HL-60/S4 treated with phorbol 12-myristate 13-acetate at 8.2 ng/mL for 4 days and 3 days (cell line): ENCODE data around the gene THRB.

Source experiments
- in situ Hi-C: fragments of 300-500 bp; cut with MboI; formaldehyde crosslinking; loops from 2 replicates; pipeline ENCODE4 v1.15.0; 2022; ENCODE audit warnings: low sequenced_read_pairs

The THRB gene

DNA sequence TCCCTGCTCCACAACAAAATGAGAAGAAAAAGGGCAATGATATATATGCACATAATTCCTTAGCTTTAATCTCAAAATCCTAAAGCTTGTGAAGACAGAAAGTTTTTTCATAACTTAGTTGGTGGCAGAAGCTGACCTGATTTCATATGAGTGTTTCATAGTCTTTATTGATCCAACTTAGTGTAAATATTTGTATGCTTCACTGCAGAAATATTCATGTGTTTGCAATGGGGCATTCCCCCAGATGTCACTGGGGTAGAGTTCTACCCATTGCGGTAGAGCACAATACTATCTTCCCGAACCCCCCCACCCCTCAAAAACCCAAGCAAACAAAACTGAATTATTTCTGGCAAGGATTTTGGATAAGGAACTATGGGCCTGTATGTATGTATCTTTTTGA lies 221.2 kb downstream of the THRB start:
- in situ Hi-C loops, result no loop called here

DNA sequence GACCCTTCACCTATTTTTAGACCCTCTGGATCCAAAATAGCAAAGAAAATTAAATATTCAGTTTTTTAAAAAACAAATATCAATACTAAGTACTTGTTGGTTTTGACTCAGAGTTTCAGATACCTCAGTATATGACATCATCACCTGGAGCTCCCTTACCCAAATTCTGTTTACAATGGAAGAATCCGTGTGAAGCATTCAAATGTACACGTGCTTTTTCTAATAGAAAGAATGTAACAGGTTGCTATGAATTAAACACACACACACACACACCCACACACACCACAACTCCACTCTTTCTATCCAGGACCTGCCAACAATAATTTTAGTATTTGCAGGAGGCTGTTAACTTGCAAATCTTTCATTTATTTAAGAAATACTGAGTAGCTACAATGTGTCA lies 221.8 kb downstream of the THRB start:
- in situ Hi-C loops, result no loop called here

DNA sequence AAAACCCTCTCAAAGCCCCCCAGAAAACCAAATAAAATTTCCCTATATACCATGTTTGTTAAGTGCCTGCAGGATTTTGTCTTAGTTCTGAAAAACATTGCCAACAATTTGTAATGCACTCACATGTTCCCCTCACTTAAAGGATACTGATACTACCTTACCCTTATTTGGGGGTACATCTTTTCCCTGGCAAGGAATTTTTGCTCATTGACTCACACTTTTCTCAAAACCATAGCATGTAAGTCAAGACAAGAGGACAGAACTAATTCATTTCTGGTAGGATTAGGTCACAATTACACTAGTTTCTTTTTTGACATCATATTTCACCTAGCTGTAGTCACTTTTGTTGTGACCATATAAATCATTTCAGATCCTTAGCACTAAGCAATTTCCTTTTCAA lies 222.2 kb downstream of the THRB start:
- in situ Hi-C loops, result no loop called here

DNA sequence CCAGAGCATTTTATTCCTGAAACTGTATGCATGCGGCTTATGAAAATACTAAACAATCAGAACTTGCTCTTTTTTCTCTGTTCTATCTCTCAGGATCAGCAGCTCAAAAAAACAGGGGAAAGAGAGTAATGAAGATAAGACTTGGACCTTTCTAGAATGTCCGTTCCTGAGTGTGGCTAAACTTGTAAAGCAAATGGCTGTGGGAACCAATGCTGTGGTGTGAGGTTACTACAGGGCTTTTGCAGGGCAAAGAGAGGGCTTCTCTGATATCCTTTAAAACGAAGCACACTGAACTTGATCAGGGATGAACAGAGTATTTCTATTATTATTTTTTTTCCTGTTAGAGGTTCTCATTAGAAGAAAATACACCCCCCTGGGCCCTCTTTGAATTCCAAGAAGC lies 223.4 kb downstream of the THRB start:
- in situ Hi-C loops, result no loop called here

DNA sequence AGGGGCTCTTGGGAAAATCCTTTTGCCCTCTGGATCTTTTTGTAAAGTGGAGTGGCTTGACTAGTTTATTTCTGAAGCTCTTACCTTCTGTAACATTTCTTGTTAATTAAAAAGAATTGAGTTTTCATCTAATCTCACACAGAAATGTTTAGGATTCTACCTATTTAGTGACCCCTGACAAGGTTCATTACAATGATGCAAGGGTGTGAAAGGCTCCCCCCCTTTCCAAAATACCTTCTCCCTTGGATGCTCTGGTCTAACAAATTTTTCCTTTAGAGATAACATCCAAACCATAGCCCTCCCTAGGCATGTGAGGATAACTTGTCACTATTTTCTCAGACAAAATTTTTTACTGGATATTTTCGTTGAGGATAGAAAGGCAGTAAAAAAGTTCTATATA lies 223.9 kb downstream of the THRB start:
- in situ Hi-C loops, result no loop called here

DNA sequence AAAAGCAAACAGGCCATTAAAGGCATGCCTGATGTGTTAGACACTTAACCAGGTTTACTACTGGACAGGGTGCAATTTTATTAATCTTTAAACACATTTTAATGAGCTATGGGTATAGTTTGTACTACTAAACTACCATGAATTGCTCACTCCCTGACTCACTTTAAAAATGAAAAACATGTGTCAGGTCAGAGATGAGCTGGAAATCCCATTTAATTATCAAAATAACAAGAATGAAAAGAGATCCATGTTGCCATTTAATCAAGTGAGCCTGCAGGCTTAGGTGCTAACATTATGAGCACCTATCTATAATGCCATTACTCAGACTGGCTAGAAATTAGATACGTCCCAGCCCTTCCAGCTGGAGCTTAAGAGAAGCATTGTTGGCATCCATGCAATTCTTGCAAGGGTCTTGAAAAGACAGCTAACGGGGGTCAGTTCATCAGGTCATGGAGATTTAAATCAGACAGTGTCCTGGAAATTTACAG lies 224.4 kb downstream of the THRB start:
- in situ Hi-C loops, result no loop called here

DNA sequence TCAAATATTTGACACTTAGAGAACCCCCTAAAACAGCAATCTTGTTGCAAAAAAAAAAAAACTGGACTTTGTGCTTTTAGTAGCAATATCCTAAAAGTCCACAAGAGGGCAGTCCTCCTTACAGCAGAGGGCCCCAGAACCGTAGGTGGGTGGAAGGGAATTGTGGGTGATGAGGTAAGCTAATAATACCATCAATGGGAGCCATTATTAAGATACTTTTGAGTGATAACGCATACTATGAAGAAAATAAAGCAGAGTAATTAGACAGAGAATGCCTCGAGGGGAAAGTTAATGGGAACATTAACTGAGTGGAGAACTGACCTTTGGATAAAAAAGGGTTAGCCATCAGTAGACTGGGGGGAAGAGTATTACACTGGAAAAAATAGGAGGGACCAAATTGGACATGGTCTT lies 229.9 kb downstream of the THRB start:
- in situ Hi-C loops, result no loop called here

DNA sequence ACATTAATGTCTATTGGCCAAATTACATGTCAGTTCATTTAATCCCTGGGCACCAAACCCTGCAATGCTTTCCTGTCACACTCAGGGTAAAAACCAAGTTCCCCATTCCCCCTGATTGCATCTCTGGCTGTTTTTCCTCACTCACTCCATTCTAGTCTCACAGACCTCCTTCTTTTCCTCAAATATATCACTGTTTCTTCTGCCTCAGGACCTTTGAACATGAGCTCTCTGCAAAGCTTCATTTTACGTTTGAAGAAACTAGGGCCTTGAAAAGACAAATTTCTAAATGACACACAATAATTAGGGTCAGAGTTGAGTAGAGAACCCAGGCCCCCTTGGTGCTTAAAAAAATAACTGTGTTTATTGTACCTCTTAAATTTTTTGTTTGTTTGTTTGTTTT lies 230.6 kb downstream of the THRB start:
- in situ Hi-C loops, result no loop called here

DNA sequence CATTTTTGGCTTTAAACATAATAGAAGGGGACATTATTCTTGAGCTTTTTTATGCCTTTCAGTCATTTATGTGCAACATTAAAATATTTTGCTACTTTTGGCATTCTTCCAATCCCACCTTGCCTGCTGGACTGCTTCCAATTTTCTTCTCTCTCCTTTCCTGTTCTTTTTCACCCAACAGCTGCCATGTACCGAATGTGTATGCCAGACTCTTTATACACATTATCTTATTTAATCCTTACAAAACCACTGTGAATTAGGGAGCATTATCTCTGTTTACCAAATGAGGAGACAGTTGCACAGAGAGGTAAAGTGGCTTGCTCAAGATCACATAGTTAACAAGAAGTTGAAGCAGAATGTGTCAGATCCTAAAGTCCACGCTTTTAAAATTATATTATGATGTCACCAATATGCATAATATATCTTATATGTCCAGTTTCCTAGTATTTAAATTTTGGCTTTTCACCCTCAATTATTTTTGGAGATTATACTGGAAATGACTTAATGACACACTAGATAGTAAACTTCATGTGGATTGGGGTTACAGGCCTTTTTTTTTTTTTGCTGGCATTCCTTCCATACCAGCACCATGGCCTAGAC lies 231.5 kb downstream of the THRB start:
- in situ Hi-C loops, result no loop called here

DNA sequence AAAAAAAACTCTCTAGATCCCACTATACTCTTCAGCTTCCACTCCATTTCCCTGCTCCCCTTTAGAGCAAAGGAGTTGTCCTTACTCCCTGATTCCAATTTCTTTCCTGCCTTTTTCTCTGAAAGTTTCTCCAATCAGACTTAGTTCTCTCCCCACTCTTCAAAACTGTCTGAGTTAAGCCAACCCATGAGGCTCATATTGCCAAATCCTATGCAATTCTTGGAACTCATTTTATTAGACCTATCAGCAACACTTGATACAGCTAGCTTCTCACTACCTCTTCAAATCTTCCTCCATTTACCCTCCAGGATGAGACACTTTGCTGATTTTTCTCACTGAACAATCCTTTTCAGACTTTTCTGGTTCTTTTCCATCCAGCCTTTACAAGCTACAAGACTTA lies 233.1 kb downstream of the THRB start:
- in situ Hi-C loops, result no loop called here

DNA sequence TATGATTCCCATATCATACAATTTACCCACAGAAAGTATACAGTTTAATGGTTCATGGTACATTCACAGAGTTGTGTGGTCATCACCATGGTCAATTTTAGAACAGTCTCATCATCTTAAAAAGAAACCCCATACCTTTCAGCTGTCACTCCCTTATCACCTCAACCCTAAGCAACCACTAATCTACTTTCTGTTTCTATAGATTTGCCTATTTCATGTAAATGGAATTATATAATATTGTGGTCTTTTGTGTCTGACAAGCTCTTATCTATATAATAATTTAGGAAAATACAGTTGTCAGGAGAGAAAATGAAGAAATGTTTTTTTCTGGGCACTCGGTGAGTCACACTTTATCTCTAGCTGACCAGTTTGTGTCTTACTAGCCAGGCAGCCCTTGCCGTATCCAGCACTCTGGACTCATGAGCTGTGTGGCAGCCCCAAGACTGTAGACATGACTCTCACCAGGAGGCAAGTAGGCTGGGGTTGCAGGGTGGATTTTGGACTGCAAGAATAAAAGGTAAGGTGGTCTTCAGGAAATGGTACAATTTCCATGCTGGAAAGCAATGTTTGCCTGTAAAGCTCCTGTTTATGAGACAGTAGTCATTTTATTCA lies 234.6 kb downstream of the THRB start:
- in situ Hi-C loops, result no loop called here

DNA sequence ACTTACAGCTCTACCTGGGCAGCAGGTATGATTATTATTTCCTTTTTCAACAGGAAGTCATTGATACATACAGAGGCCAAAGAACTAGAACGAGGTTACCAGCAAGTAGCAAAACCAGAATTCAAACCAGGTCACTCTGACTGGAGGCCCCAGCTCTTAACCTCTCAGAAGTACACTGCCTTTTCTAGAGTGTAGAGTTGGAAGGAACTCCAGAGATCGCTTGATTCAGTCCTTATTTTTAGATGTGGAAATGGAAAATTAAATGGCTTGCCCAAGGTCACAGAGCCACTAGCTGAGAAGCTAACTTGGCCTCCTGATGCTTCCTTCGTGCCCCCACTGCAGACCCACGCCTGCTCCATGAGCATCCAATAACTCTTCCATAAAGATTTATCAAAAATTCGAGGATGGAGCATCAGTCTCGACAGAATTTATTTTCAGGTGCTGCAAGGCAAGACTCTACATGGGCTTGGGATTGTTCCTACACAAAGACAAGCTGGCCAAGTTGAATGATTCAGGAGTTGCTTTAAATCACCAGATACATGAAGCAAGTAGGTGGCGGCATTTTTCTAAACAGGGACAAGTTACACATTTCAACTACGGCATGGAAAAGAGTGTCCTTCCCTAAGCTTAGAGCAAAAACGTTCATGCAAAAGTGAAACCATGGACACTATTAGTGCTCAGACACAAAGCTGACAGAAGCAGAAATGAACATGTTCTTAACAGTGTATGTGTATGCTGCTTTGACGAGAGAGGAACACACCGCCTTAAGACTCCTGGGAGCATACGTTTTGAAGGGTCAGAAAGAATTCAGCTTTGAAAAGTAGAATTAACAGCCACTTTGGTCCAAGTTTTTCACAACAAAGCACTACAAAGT lies 235.7 kb downstream of the THRB start:
- in situ Hi-C loops, result no loop called here

DNA sequence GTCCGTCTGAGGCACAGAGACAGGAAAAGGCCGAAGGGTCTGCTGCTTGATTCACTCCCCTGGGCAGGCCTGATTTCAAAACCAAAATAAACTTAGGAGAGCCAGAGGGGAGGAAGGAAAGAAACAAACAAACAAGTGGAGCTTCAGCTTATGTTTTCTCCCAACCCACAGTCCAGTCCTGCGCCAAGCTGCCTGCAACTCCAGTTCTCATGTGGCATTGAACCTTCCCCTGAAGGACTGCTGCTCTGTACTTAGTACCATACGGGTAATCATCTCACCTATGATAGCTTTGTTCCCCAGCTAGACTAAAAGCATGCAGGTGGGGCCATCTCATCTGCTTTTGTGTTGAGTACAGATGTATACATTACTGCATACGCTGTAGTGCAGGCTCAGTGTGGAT lies 236.4 kb downstream of the THRB start:
- in situ Hi-C loops, result no loop called here

DNA sequence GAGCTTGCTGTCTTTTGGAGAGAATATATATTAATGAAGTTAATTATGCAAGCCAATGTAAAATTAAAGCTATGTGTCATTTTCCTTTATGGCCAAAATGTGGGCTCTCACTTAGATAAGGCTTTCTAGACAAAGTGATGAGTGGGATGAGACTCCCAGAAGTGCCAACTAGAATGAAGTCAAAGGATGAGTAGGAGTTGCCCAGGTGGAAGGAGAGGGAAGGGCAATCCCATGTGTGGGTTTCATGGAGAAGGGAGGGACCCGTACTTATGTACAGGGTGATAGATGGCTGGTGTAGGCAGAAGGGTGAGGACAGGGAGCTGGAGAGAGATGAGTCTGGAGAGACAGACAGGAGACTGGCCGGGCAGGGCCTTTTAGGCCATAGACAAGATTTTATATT lies 239.2 kb downstream of the THRB start:
- in situ Hi-C loops, result no loop called here

DNA sequence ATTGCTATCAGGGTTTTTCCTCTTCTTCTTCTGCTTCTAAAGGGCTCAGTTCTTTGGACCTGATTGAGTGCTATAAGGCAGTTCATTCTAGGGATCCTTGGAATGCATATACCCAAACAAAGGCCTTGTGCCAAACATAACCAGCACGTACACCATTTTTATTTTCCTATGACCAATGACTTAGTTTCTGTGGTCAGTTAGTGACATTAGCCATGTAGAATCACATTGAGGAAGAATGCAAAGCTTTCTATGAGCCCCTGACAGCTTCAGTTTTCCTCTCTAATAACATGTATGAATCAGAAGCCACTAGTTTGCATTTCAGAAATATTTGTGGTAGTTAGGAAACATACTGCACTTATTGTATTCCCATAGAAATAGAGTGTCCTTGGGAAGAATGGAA lies 240.0 kb downstream of the THRB start:
- in situ Hi-C loops, result no loop called here

DNA sequence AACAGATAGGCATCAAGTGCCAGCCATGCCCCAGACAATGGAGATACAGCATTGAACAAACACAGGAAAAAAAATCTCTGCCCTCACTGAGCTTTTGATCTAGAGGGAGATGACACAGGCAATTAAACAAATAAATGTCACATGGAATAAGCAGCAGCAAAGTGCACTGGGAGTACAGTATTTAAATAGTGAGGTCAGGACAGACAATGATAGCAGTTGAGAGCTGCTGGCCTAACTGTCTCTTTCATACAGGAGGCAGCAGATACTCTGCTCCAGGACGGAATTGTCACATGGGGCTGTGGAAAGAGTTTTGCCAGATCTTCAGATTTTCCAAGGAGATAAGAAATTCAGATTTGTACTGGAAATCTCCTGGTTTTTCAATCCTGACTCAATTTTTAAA lies 241.3 kb downstream of the THRB start:
- in situ Hi-C loops, result no loop called here

DNA sequence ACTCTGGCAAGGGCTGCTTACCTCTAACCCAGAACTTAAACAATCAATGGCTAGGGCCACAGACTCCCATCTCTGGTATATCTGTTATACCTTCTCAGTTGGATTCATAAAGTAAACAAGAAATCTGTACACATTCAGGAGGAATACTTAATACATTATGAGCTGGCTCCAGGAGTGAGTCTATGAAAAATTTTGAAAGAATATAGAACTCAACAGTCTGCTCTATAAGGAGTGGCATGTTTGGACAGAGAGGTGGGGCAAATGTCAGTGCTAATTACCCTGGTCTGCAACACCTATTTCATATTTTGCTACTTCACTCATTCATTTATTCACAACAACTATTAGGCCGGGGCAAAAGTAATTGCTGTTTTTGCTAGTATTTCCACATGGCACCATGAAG lies 245.1 kb downstream of the THRB start:
- in situ Hi-C loops, result no loop called here

DNA sequence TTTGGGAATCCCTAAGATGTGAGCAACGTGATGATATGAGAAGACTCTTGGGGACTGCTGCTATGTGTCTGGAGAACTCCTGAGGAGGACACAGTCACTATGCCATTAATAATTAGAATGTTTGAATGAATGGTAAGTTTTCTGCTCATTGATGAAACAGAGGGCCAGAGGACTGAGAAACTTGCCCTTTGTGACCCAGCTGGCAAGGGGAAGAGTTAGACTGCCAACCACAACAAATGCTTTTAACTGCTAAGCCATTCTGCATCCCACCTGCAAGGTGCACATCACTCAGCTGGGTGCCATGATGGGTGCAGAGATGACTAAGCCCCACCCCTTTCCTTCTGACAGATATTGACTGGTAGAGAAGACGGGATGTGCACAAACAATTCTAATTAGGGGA lies 249.6 kb downstream of the THRB start:
- in situ Hi-C loops, result no loop called here

DNA sequence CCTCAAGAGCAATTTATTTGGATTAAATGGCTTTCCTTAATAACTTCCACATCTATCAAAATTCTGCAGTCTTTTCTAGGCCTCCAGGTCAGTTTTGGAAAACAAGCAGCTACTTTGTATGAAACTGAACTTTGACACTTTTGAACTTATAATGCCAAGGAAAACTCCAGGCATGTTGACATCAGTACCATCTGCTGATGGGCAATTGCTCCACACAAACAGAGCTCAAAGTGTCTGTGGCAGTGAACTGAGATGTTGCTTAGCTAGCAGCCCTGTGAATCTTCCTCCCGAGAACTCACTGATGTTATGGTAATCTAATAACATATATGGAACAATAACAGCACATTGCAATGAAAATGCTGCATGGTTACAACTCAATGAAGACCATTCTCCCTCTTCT lies 250.2 kb downstream of the THRB start:
- in situ Hi-C loops, result no loop called here

DNA sequence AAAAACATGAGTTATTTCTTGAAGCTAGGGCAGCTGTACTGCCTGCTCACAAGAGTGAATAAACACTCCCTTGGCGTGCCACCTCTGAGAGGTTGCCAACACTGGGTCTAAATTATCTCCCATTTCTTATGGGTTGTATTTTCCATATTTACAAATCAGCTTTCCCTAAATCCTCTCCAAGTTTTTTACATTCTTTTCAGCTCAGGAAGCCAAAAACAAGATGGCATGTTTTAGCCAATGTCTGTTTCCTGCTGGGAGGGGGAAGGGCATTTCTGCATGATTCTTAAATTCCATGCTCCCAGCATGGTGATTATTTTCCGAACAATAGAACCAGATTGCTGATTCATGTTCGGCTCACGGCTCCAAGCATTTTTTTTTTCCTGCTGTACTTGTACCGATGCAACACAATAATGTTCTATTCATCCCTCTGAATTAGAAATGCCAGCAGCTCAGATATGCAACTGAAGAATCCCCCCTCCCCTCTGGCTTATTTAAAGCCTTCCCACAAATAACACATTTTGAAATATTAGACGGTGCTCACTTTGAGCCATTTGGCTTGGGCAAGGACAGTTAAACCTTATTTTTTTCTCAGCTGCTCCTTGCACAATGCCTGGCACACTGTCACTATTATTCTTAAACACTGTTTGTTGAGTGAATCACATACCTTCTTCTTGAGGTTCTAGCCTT lies 252.5 kb downstream of the THRB start:
- in situ Hi-C loops, result no loop called here

DNA sequence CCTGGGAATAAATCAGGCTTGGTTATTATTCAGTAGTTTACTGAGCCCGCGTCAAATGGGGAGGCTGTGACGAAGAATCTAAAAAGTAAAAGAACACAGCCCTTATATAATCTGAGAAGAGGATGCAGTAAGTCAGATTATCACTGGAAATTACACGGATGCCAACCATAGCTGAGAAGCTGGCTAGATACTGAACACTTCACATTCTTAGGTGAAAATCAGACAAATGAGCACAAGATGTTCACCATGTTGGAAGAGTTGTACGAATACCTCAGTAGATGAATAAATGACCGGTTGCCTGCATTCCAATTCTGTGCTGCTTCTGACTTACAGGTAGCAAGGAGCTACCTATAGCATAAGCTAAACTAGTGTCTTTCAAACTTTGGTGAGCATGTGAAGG lies 254.3 kb downstream of the THRB start:
- in situ Hi-C loops, result no loop called here
